ENCODE data around the gene MAGI1. TPM values are rescaled to one million over a fixed set of nuclear protein-coding genes. Genes with fewer than 3 reads are reported as not detected.

Gene MAGI1
- total and polyA plus RNA-seq, 12 donors = 5.7 to 58.2 (median 37.7) TPM

GRCh38 chr3:65795166-65795565 is 243.6 kb downstream of the MAGI1 start:
- TF ChIP-seq CTCF (IDR thresholded peaks at IDR 0.05) = no peak
- Histone ChIP-seq H3K9me3 (no peaks in the 10 kb centered on the region), H3K27ac (no peak overlapping the region), H3K27me3 (no peaks in the 10 kb centered on the region), H3K4me3 (no peak overlapping the region), H3K4me1 (peaks cover 0 to 14% (median 0%) of the 10 kb centered on the region in 9 donors), H3K36me3 (no peaks in the 10 kb centered on the region)
- ATAC-seq (no peak), DNase-seq (no peak)
- 93 to 99% methylated on average over 2 of the region's 2 CpGs for WGBS, 2 donors
- intact Hi-C loops (cut with DNase I) = loop anchor here in 2 of 10 donors (10.0 kb wide), 2 partner anchors 110 to 250 kb away; no protein-coding TSS in a partner anchor

- DNase-seq (no peak), ATAC-seq (no peak)
- H3K27me3 ChIP-seq = no peaks in the 10 kb centered on the region
- H3K4me3 ChIP-seq = no peak overlapping the region
- H3K4me1 ChIP-seq = peaks cover 0 to 27% (median 0%) of the 10 kb centered on the region in 9 donors
- WGBS, 2 donors = 70 to 77% methylated on average over 8 of the region's 8 CpGs
- no peak overlapping the region for H3K27ac ChIP-seq
- intact Hi-C loops (cut with DNase I) = loop anchor here in 2 of 10 donors (10.0 kb wide), 2 partner anchors 111 to 251 kb away; no protein-coding TSS in a partner anchor
- TF ChIP-seq CTCF (IDR thresholded peaks at IDR 0.05) = no peak
- no peaks in the 10 kb centered on the region for H3K36me3 ChIP-seq
- H3K9me3 ChIP-seq = no peaks in the 10 kb centered on the region
Measured at GRCh38 chr3:65793495-65794200, 245.1 kb downstream of the MAGI1 start.

- Histone ChIP-seq H3K4me1 (peaks cover 3 to 47% (median 15%) of the 10 kb centered on the region in 9 donors), H3K27ac (no peak overlapping the region), H3K27me3 (no peaks in the 10 kb centered on the region), H3K36me3 (no peaks in the 10 kb centered on the region), H3K9me3 (no peaks in the 10 kb centered on the region), H3K4me3 (no peak overlapping the region)
- no peak for ATAC-seq
- TF ChIP-seq CTCF (IDR thresholded peaks at IDR 0.05) = no peak
- intact Hi-C loops (cut with DNase I) = loop anchor here (5.0 to 10.0 kb wide), 8 partner anchors 116 to 409 kb away; partner anchors contain the start of gene MAGI1 (in 4 of the 10)
- no peak for DNase-seq
- WGBS, 2 donors = 51 to 57% methylated on average over 2 of the region's 2 CpGs
Measured at GRCh38 chr3:65788461-65788860, 250.3 kb downstream of the MAGI1 start.

- peaks cover 3 to 42% (median 15%) of the 10 kb centered on the region in 9 donors for H3K4me1 ChIP-seq
- no peaks in the 10 kb centered on the region for H3K36me3 ChIP-seq
- 85 to 93% methylated on average over 2 of the region's 2 CpGs for WGBS, 2 donors
- no peaks in the 10 kb centered on the region for H3K27me3 ChIP-seq
- H3K4me3 ChIP-seq = no peak overlapping the region
- ATAC-seq (no peak), DNase-seq (no peak)
- H3K27ac ChIP-seq = no peak overlapping the region
- no peaks in the 10 kb centered on the region for H3K9me3 ChIP-seq
- intact Hi-C loops (cut with DNase I) = loop anchor here (5.0 to 10.0 kb wide), 8 partner anchors 117 to 409 kb away; partner anchors contain the start of gene MAGI1 (in 4 of the 10)
- TF ChIP-seq CTCF (IDR thresholded peaks at IDR 0.05) = no peak
Measured at GRCh38 chr3:65787827-65788226, 250.9 kb downstream of the MAGI1 start.
